Kidney capillary endothelial cell (primary cell): ENCODE data around the gene ID1.
"Not testable (repeated sequence)": the region's sequence is repeated elsewhere in the genome, so short reads cannot be mapped to it uniquely, and the experiment has no call there.

ENCODE experiments used
- DNase-seq: peaks from one replicate; pipeline ENCODE4 v3.0.0-alpha.2; 2018; ENCODE audit warnings: low spot score

Gene ID1

GRCh38 chr20:31638317-31638716 is 33.2 kb downstream of the ID1 start:
- DNase-seq: no peak

- DNase-seq: no peak
These were observed 33.7 kb downstream of the ID1 start for GRCh38 chr20:31638816-31639215.

GRCh38 chr20:31640259-31640658 is 35.2 kb downstream of the ID1 start:
- DNase-seq: no peak

DNA sequence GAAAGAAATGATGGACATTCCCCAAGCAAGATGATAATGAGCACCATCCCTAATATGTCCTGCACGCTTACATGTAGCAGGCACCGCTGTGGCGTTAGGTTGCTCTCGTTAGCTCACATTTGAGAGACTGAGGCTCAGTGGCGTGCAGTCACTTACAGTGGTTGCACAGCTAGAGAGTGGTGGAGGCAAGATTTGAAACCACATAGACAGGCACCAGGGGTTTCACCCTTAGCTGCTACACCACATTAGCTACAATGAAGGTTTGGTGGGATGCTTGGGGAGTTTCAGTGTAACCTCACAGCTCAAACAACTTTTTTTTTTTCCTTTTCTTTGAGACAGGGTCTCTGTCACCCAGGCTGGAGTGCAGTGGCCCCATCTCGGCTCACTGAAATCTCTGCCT is 36.3 kb downstream of the ID1 start:
- DNase-seq: no peak

DNA sequence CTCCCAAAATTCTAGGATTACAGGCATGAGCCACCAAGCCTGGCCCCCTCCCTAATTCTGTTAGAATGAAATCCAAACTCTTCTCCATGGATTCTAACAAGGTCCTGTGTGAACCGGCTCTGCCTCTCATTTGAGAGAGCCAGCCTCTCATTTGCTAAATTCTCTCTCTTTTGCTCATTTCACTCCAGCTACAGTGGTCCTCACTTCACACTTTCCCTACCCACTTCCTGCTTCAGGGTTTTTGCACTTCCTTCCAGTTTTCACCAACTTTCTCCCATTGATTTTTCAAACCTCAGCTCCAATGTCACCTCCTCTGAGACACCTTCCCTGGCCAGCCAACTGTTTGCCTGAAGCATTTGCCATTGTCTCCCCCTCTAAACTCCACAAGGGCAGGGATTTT is 37.7 kb downstream of the ID1 start:
- DNase-seq: no peak

DNA sequence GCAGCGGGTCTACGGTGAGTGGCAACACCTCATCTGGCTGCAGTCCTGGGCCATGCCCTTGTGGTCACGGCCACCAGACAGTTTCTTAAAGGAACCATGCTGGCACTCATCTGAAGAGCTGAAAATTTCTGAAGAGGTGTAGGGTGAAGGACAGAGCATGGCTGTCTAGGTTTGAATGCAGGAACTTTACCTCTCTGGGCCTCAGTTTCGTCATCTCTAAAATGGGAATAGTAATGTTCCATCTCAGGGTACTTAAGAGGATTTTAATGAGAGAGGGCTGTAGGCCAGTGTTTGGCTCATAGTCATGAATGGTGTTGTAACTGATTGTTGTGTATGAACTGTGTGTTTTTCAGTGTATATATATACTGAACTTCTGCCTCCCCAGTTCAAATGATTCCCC is 38.4 kb downstream of the ID1 start:
- no peak for DNase-seq

DNA sequence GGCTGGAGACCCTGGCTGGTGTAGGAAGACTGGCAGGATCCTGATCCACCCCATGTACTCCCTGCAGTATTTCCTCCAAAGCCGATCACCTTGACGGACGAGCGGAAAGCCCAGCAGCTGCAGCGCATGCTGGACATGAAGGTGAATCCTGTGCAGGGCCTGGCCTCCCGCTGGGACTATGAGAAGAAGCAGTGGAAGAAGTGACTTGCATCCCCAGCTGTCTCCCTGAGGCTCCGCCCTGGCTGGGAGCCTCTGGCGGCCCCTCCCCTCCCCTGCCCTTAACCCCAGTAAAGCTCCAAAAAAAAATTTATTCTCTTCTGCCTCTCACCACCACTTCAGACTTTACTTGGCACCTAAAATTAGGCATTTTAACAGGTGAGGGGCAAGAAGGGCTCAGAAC is 39.6 kb downstream of the ID1 start:
- no peak for DNase-seq

- DNase-seq: not testable (repeated sequence)
These were observed 43.0 kb downstream of the ID1 start for GRCh38 chr20:31648104-31648503.

DNA sequence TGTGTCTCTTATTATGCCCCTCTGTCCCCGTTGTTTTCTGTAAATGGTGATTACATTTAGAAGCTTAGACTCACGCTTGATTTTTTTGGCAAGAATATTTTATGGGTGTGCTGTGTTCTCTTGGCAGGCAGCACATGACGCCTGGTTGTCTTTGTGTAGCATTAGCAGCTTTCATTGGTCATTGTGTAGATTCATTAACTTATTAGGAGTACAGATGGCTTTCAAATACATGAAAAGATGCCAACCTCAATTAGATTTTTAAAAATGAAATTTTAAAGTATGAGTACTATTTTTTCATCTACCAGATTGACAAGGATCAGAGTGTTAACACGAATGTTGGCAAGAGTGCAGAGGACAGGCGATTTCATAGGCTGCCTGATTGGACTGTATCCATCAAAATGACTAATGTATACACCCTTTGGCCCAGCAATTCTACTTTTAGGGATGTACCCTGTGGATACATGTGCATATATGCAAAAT is 47.9 kb downstream of the ID1 start:
- no peak for DNase-seq

DNA sequence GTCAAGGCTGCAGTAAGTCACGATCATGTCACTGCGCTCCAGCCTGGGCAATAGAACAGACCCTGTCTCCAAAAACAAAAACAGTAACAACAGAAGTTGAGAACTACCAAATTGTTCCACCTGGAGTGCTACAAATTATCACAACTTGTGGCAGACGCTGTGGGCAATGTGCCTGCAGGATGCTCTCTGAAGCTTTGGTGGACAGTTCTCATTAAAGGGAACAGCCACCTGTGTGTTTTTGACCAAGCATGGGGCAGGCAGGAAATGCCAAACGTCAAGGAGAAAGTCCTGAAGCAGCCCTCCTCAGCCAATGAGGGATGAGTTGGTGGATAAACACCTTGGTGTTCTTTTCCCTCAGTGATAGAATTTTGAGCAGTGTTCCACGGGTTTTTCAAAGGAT is 48.5 kb downstream of the ID1 start:
- no peak for DNase-seq

- DNase-seq: no peak
These were observed 49.4 kb downstream of the ID1 start for GRCh38 chr20:31654534-31654933.
